Raji (cell line): ENCODE results near the gene OTUB2.

Experiments
- POLR2A ChIP-seq: IDR thresholded peaks from 2 replicates; pipeline ENCODE4 v1.6.1; 2011; ENCODE audit warnings: low read depth, low read length, control low read depth; ENCODE audit not compliant: insufficient read depth

OTUB2 gene

DNA sequence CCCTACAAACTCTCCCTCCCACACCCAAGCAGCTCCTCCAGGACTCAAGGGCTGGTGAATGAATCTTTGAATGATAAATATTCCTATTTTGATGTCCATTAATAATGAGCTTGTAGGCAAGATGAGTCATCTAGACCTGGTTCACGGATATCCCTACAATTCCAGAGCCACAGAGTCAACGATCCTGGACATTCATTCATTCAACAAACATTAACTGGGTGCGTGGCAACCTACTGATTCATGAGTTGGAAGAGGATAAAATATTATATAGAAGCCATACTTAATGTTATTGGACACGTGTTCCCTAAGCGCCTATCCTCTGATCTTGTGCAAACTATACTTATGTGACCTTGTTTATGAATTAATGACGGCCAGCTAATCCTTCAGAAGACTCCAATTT is 420 bp upstream of the OTUB2 start:
- TF ChIP-seq POLR2A, result no peak

- no peak for TF ChIP-seq POLR2A
Measured at GRCh38 chr14:94026889-94027469, 839 bp downstream of the OTUB2 start.

DNA sequence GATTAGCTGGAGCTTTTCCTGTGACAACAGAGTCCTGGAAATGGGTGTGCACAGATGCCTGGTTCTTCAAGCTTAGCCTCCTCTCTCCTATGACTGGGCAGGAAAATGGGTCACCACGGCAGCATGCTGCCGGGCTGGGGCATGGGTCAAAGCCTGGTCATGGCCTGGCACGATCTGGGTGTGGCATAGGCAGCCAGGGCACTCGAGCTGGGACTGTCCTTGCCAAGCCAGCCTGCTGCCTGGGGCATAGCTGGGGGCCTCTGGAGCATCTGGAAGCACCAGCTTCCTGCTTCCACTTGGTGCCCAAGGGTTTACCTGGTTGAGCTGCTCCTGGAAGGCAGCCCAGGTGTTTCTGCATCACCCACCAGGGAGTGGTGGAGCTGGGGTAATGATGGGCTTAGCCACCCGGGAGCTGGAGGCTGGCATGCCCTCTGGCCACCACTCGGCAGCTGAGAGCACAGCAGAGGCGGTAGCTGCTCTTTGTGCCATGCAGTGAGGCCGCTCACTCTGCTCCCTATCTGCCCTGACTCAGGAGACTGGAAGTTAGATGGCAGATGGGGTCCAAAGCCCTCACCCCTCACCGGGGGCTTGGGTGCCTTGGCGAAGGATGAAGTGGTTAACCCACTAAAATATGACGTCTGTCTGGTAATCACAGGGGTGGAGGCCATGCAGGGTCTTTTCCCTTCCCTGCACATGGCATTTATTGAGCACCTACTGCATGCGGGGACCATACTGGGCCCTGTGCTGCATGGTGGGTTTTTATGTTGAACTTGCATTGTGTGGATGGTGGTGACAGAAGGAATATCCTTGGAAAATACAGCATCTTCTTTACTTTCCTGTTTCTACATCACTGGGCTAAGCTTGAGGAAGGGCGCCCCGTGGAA is 1.7 kb downstream of the OTUB2 start:
- no peak for TF ChIP-seq POLR2A

DNA sequence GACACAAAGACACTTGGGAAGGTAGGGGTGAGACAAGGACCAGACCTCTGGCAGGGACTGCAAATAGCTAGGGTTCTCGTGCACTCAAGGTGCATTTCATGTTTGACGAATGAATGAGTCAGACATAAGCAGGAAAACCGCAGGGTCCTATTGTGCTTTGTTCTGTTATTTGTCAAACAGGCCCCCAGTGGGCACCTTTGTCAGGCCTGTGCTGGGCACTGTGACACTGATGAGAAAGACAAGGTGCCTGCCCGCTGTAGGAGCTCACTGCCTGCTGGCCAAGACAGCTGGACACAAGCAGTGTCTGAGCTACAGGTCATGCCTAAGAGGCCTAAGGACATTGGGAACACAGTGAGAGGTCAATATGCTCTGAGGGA is 2.3 kb downstream of the OTUB2 start:
- no peak for TF ChIP-seq POLR2A

DNA sequence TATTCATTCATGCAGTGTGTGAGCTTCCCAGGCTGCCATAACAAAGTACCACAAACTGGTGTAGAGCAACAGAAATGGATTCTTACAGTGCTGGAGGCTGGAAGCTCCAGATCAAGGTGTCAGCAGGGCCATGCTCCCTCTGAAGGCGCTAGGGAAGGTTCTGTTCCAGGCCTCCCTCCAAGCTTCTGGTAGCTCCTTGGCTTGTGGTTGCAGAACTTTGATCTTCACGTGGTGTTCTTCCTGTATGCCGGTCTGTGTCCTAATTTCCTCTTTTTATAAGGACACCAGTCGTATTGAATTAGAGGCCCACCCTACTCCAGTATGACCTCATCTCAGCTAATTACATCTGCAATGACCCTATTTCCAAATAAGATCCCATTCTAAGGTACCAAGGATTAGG is 3.1 kb downstream of the OTUB2 start:
- TF ChIP-seq POLR2A, result no peak

GRCh38 chr14:94029671-94030203 is 3.6 kb downstream of the OTUB2 start:
- no peak for TF ChIP-seq POLR2A

- no peak for TF ChIP-seq POLR2A
Measured at GRCh38 chr14:94030571-94030970, 4.4 kb downstream of the OTUB2 start.

GRCh38 chr14:94031161-94031882 is 5.2 kb downstream of the OTUB2 start:
- TF ChIP-seq POLR2A, result no peak

DNA sequence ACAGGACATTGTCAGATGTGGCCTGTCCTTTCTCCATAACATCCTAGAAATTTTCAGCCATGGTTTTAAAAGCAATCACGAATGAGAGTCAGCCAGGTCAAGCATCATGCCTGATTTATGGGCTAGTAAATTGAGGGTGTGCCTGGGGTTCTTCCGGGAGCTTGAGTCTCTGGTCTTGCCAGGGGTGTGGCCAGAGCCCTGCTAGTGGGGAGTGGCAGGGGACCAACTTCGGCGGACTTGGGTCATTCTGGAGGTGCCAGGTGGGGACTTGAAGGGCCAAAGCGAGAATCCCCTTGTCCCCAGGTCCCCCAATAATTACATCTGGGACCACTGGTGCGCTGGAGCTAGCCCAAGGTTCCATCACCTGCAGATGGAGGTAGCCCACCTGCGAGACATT is 5.7 kb downstream of the OTUB2 start:
- TF ChIP-seq POLR2A, result no peak

GRCh38 chr14:94034886-94035285 is 8.7 kb downstream of the OTUB2 start:
- no peak for TF ChIP-seq POLR2A

- no peak for TF ChIP-seq POLR2A
Measured at GRCh38 chr14:94036313-94037167, 10.4 kb downstream of the OTUB2 start.

DNA sequence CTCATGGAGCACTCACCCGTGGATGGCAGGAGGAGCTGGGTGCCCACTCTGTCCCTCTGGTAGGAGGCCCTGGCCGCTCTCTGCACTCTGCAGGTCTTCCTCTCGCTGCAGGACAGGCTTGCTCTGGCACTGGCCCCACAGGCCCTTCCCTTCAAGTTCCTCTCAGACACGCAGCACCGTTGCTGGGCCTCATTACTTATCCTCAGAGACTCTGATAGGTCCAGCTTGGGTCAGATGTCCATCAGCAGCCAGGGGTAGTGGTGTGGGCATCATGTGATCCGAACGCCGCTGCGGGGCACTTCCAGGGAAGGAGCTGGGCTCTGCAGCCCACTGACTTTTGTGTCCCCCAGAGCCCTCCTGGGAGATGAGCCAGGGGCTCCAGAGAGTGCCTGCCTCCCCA is 11.8 kb downstream of the OTUB2 start:
- no peak for TF ChIP-seq POLR2A

- no peak for TF ChIP-seq POLR2A
Measured at GRCh38 chr14:94038510-94038909, 12.4 kb downstream of the OTUB2 start.

GRCh38 chr14:94038921-94039629 is 12.9 kb downstream of the OTUB2 start:
- no peak for TF ChIP-seq POLR2A

DNA sequence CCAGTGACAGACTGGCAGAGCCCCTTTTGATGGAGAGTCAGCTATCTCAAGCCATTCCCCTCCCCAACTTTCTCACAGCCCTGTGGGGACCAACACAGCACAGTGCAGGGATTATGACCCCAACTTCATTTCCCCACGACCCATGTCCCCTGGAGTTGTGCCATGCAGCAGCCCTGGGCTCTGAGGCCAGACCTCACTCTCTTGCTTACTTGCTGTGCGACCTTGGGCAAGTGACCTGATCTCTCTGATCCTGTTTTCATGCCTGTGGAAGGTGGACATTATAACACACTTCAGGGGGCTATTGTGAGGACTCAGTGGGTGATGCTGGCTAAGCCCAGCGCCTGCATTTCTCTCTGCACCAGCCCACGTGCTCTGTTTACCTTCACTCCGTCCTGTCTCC is 14.1 kb downstream of the OTUB2 start:
- no peak for TF ChIP-seq POLR2A

DNA sequence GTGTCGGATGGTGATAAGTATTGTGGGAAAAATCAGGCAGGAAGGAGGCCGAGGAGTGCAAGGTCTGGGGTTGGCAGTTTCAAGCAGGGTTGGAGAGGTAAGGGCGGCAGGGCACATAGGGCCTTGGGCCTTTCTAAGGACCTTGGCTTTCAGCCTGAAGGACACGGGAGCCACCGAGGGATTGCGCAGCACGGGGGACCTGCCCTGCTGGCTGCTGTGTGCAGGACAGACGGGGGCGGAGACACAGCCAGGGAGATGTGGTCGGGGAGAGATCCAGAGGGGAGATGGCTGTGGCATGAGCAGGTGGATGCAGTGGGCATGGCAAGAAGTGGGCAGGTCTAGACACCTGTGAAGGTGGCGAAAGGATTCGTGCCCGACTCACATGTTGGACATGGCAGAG is 14.7 kb downstream of the OTUB2 start:
- TF ChIP-seq POLR2A, result no peak
